ENCODE data around the gene REST. TPM values are rescaled to one million over a fixed set of nuclear protein-coding genes. Genes with fewer than 3 reads are reported as not detected.
"Not testable (repeated sequence)": the region's sequence is repeated elsewhere in the genome, so short reads cannot be mapped to it uniquely, and the experiment has no call there.

Gene REST
- total RNA-seq, 1 donor from 2014 or later = 24.1 TPM

DNA sequence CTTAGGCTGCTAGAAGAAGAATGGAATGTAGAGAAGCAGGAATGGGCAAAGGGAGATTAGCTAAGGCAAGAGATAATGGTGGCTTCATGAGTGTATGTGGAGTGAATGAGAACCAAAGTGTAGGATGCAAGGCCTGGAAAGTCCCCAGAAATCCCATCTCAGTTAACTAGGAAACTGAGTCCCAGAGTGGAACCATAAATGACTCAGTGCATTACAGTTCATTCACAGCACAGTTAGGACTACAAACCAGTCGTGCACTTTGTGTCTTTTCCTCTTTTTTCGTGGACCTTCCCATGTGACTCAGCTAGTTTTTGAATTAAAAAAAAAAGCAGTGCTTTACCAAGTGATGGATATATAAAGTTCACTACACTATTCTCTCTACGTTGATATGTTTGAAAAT lies 27.7 kb upstream of the REST start:
- no peak overlapping the region for H3K4me3 ChIP-seq
- H3K27me3 ChIP-seq (ENCODE audit: low read depth) = peaks cover 5% of the 10 kb centered on the region
- no peaks in the 10 kb centered on the region for H3K9me3 ChIP-seq (replicated peaks)
- H3K27ac ChIP-seq (replicated peaks) = no peak overlapping the region
- no peaks in the 10 kb centered on the region for H3K36me3 ChIP-seq
- intact Hi-C loops (cut with micrococcal nuclease) = no loop called here
- TF ChIP-seq, protein P1, sequence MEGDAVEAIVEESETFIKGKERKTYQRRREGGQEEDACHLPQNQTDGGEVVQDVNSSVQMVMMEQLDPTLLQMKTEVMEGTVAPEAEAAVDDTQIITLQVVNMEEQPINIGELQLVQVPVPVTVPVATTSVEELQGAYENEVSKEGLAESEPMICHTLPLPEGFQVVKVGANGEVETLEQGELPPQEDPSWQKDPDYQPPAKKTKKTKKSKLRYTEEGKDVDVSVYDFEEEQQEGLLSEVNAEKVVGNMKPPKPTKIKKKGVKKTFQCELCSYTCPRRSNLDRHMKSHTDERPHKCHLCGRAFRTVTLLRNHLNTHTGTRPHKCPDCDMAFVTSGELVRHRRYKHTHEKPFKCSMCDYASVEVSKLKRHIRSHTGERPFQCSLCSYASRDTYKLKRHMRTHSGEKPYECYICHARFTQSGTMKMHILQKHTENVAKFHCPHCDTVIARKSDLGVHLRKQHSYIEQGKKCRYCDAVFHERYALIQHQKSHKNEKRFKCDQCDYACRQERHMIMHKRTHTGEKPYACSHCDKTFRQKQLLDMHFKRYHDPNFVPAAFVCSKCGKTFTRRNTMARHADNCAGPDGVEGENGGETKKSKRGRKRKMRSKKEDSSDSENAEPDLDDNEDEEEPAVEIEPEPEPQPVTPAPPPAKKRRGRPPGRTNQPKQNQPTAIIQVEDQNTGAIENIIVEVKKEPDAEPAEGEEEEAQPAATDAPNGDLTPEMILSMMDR (IDR thresholded peaks at IDR 0.05; ENCODE audit: borderline replicate concordance) = no peak
- no peak for DNase-seq
- no peaks in the 10 kb centered on the region for H3K4me1 ChIP-seq

DNA sequence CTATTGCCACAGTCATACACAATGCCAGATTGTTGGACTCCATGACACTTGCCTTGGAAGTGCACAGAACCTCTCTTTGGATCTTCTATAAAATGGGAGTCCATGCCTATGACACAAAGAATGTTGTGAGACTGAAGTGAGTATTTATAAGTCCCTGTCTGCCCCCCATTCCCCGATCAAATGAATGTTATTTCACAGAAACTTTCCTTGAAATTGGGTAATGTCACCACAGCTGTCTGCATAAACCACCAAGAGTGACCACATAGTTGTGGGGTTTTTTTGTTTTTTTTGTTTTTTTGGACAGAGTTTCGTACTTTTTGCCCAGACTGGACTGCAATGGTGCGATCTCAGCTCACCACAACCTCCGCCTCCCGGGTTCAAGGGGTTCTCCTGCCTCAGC lies 27.1 kb upstream of the REST start:
- no peaks in the 10 kb centered on the region for H3K4me1 ChIP-seq
- H3K9me3 ChIP-seq (replicated peaks) = no peaks in the 10 kb centered on the region
- TF ChIP-seq, protein P1 (IDR thresholded peaks at IDR 0.05; ENCODE audit: borderline replicate concordance) = no peak
- intact Hi-C loops (cut with micrococcal nuclease) = no loop called here
- H3K36me3 ChIP-seq = no peaks in the 10 kb centered on the region
- H3K27me3 ChIP-seq (ENCODE audit: low read depth) = peaks cover 5% of the 10 kb centered on the region
- H3K27ac ChIP-seq (replicated peaks) = no peak overlapping the region
- no peak overlapping the region for H3K4me3 ChIP-seq
- DNase-seq = no peak

DNA sequence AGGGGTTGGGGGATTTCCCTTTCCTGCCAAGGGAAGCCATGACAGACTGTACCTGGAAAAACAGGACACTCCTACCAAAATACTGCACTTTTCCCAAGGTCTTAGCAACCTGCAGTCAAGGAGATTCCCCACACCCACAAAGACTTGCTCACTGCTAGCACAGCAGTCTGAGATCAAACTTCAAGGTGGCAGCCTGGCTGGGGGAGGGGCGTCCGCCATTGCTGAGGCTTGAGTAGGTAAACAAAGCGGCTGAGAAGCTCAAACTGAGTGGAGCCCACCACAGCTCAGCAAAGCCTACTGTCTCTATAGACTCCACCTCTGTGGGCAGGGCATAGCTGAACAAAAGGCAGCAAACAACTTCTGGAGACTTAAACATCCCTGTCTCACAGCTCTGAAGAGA lies 23.2 kb upstream of the REST start:
- DNase-seq; intact Hi-C loops (cut with micrococcal nuclease); H3K9me3 ChIP-seq (replicated peaks): not testable (repeated sequence)

DNA sequence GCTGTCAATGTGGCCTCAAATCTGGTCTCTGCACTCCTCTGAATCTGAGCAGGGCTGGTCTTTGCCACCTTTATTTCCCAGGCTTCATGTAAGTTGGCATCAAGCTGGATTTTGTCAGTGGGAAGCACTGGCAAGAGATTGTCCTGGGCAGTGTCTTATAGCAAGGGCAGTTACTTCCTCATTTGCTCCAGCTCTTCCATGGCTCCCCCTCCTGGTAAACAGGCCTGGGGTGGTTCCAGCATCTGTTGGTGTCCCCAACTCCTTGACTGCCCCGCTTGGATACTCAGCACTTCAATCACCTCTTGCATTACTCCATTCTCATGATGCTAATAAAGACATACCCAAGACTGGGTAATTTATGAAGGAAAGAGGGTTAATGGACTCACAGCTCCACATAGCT lies 15.0 kb upstream of the REST start:
- no peaks in the 10 kb centered on the region for H3K9me3 ChIP-seq (replicated peaks)
- no peak overlapping the region for H3K4me3 ChIP-seq
- intact Hi-C loops (cut with micrococcal nuclease) = no loop called here

More for the DNA sequence above, 23.2 kb upstream of the REST start:
- H3K27ac ChIP-seq (replicated peaks); H3K27me3 ChIP-seq (ENCODE audit: low read depth); H3K4me1 ChIP-seq; H3K4me3 ChIP-seq; H3K36me3 ChIP-seq: not testable (repeated sequence)

DNA sequence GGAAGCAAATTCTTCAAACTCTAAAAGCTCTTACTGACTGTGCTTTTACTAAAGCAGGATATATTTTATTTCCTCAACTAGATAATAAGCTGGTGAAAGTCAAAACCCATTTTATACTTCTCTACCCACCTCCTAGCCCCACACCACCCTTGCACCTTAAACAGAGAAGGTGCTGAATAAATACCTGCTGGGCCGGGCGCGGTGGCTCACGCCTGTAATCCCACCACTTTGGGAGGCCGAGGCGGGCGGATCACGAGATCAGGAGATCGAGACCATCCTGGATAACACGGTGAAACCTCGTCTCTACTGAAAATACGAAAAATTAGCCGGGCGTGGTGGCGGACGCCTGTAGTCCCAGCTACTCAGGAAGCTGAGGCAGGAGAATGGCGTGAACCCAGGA lies 9.9 kb upstream of the REST start:
- intact Hi-C loops (cut with micrococcal nuclease); H3K27me3 ChIP-seq (ENCODE audit: low read depth); DNase-seq; H3K9me3 ChIP-seq (replicated peaks); H3K27ac ChIP-seq (replicated peaks); H3K36me3 ChIP-seq; H3K4me3 ChIP-seq; H3K4me1 ChIP-seq: not testable (repeated sequence)

More for the DNA sequence above, 15.0 kb upstream of the REST start:
- no peaks in the 10 kb centered on the region for H3K27me3 ChIP-seq (ENCODE audit: low read depth)
- H3K36me3 ChIP-seq = no peaks in the 10 kb centered on the region
- TF ChIP-seq, protein P1 (IDR thresholded peaks at IDR 0.05; ENCODE audit: borderline replicate concordance) = no peak
- H3K27ac ChIP-seq (replicated peaks) = no peak overlapping the region
- no peak for DNase-seq
- peaks cover 3% of the 10 kb centered on the region for H3K4me1 ChIP-seq

DNA sequence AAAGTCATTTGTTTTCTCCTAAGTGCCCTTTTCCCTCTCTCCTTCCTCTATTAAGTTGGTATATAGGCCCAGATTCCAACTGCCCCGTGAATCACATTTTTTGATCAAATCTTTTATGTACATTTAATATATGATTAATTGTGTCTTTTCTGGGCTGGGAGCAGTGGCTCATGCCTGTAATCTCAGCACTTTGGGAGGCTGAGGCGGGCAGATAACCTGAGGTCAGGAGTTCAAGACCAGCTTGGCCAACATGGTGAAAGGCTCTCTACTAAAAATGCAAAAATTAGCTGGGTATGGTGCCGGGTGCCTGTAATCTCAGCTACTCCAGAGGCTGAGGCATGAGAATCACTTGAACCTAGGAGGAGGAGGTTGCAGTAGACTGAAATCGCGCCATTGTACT lies 7.5 kb upstream of the REST start:
- DNase-seq; H3K36me3 ChIP-seq; H3K9me3 ChIP-seq (replicated peaks); H3K4me1 ChIP-seq; H3K4me3 ChIP-seq; H3K27ac ChIP-seq (replicated peaks); H3K27me3 ChIP-seq (ENCODE audit: low read depth); intact Hi-C loops (cut with micrococcal nuclease): not testable (repeated sequence)

DNA sequence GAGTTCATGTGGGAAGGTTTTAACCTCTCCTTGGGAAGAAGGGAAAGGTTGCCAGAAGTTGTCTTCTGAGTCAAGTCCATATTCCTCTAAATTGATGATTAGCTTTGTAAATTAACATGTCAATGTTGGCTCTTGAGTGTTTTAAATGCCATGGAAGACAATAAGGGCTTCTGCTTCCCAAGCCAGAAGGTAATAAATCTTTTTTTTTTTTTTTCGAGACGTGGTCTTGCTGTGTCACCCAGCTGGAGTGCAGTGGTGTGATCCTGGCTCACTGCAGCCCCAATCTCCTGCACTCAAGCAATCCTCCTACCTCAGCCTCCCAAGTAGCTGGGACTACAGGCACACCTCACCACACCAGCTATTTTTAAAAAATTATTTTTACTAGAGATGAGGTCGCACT lies 5.0 kb upstream of the REST start:
- DNase-seq = no peak
- H3K27me3 ChIP-seq (ENCODE audit: low read depth) = no peaks in the 10 kb centered on the region
- H3K36me3 ChIP-seq = no peaks in the 10 kb centered on the region
- H3K4me3 ChIP-seq = no peak overlapping the region
- peaks cover 16% of the 10 kb centered on the region for H3K4me1 ChIP-seq
- TF ChIP-seq, protein P1 (IDR thresholded peaks at IDR 0.05; ENCODE audit: borderline replicate concordance) = no peak
- intact Hi-C loops (cut with micrococcal nuclease) = no loop called here
- H3K27ac ChIP-seq (replicated peaks) = no peak overlapping the region
- no peaks in the 10 kb centered on the region for H3K9me3 ChIP-seq (replicated peaks)

Data from left ventricle myocardium inferior (tissue), 1 donor.